ENCODE results near the gene POU3F4.

GRCh38 chrX:83501003-83501402 lies 7.1 kb upstream of the POU3F4 start:
- TF ChIP-seq FOXM1 (IDR thresholded peaks at IDR 0.05; ENCODE audit: borderline replicate concordance, low read depth): no peak
- no peak for TF ChIP-seq EP300 (IDR thresholded peaks at IDR 0.05; ENCODE audit: borderline replicate concordance)
